SU-DHL-6 (cell line): ENCODE data around the gene GAB4.
"Not testable (repeated sequence)": the region's sequence is repeated elsewhere in the genome, so short reads cannot be mapped to it uniquely, and the experiment has no call there.

Experiments
- H2AFZ ChIP-seq: fragments of 200-600 bp; sonication (generic); 2 replicates; pipeline ENCODE4 v1.6.1; 2014; ENCODE audit warnings: low read depth, mild to moderate bottlenecking, moderate library complexity, mixed read lengths, antibody characterized with exemption, low read length; ENCODE audit not compliant: severe bottlenecking
- H3F3A ChIP-seq: fragments of 200-600 bp; shearing (Covaris generic); 2 replicates; pipeline ENCODE4 v1.6.0; 2016; ENCODE audit warnings: antibody characterized with exemption, mild to moderate bottlenecking; ENCODE audit not compliant: insufficient read depth
- H3K27ac ChIP-seq: fragments of 200-600 bp; sonication (generic); 2 replicates; pipeline ENCODE4 v1.5.1; 2016; ENCODE audit warnings: low read depth, mild to moderate bottlenecking, low read length, moderate library complexity, mixed read lengths
- H3K27me3 ChIP-seq: fragments of 200-600 bp; sonication (generic), shearing (Covaris generic); 2 replicates; pipeline ENCODE4 v1.6.0; 2014; ENCODE audit warnings: mild to moderate bottlenecking, low read length
- H3K36me3 ChIP-seq: fragments of 200-600 bp; sonication (generic); 2 replicates; pipeline ENCODE4 v1.6.1; 2014; ENCODE audit warnings: mild to moderate bottlenecking, low read length, mixed read lengths
- H3K4me2 ChIP-seq: fragments of 300-600, 200-600 bp; shearing (Covaris generic), sonication (generic); 2 replicates; pipeline ENCODE4 v1.6.0; 2014; ENCODE audit warnings: low read length, low read depth, mild to moderate bottlenecking; ENCODE audit not compliant: poor library complexity, severe bottlenecking
- H3K4me3 ChIP-seq: fragments of 200-600 bp; sonication (generic); 2 replicates; pipeline ENCODE4 v1.5.1; 2014; ENCODE audit warnings: antibody characterized with exemption, low read length, mild to moderate bottlenecking, mixed read lengths; ENCODE audit not compliant: insufficient read depth, poor library complexity, severe bottlenecking
- H3K79me2 ChIP-seq: fragments of 200-600 bp; sonication (generic); 2 replicates; pipeline ENCODE4 v1.6.1; 2014; ENCODE audit warnings: mild to moderate bottlenecking, low read length, moderate library complexity; ENCODE audit not compliant: insufficient read depth
- H3K9ac ChIP-seq: fragments of 200-600 bp; sonication (generic); 2 replicates; pipeline ENCODE4 v1.7.0; 2014; ENCODE audit warnings: mild to moderate bottlenecking, low read length
- H3K9me2 ChIP-seq: fragments of 200-600 bp; sonication (generic); replicated peaks from 2 replicates; pipeline ENCODE4 v1.6.1; 2014; ENCODE audit warnings: low read length; ENCODE audit not compliant: insufficient read depth
- H3K9me3 ChIP-seq: fragments of 200-600 bp; sonication (generic); 2 replicates; pipeline ENCODE4 v1.6.1; 2014; ENCODE audit warnings: low read length, mixed read lengths; ENCODE audit not compliant: insufficient read depth
- H4K20me1 ChIP-seq: fragments of 200-600 bp; sonication (generic); 2 replicates; pipeline ENCODE4 v1.6.1; 2014; ENCODE audit warnings: low read depth, mild to moderate bottlenecking, antibody characterized with exemption, low read length, moderate library complexity, mixed read lengths
- EZH2phosphoT487 ChIP-seq: fragments of 200-600 bp; sonication (generic), shearing (Covaris generic); conservative IDR thresholded peaks from 2 replicates; pipeline ENCODE4 v1.6.1; 2018; ENCODE audit warnings: mild to moderate bottlenecking, antibody characterized with exemption, low read length, moderate library complexity, mixed read lengths
- TF ChIP-seq, protein P1 (sequence below): fragments of 200-600 bp; sonication (generic); IDR thresholded peaks from one replicate; pipeline ENCODE4 v1.5.1; 2017; ENCODE audit warnings: antibody characterized with exemption, mild to moderate bottlenecking, low read length, moderate library complexity; ENCODE audit not compliant: insufficient read depth, poor library complexity, severe bottlenecking

GAB4 gene

DNA sequence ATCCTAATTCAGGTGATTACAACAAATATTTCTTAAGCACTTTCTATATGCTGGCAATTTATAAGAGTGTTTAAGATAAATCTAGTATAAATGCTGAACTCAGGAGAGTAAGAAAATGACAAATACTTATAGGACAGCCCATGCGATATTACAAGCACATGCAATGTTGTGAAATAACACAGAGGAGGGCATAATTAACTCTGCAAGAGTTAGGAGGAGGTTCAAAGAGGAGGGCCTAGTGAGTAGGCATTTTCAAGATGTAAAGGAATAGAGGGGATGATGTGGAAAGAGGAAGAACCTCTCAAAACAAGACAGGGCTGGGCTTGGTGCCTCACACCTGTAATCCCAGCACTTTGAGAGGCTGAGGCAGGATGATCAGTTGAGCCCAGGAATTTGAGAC lies 39.6 kb upstream of the GAB4 start:
- Histone ChIP-seq H3K4me2 (no peak overlapping the region), H4K20me1 (no peaks in the 10 kb centered on the region), H2AFZ (no peak overlapping the region), H3K9me3 (no peaks in the 10 kb centered on the region), H3K79me2 (no peaks in the 10 kb centered on the region), H3K9ac (no peak overlapping the region), H3K27ac (no peak overlapping the region), H3K36me3 (no peaks in the 10 kb centered on the region), H3K9me2 (no peaks in the 10 kb centered on the region), H3F3A (no peaks in the 10 kb centered on the region), H3K27me3 (no peaks in the 10 kb centered on the region), H3K4me3 (no peak overlapping the region)
- TF ChIP-seq, protein P1, sequence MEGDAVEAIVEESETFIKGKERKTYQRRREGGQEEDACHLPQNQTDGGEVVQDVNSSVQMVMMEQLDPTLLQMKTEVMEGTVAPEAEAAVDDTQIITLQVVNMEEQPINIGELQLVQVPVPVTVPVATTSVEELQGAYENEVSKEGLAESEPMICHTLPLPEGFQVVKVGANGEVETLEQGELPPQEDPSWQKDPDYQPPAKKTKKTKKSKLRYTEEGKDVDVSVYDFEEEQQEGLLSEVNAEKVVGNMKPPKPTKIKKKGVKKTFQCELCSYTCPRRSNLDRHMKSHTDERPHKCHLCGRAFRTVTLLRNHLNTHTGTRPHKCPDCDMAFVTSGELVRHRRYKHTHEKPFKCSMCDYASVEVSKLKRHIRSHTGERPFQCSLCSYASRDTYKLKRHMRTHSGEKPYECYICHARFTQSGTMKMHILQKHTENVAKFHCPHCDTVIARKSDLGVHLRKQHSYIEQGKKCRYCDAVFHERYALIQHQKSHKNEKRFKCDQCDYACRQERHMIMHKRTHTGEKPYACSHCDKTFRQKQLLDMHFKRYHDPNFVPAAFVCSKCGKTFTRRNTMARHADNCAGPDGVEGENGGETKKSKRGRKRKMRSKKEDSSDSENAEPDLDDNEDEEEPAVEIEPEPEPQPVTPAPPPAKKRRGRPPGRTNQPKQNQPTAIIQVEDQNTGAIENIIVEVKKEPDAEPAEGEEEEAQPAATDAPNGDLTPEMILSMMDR = no peak
- TF ChIP-seq EZH2phosphoT487 = no peak

DNA sequence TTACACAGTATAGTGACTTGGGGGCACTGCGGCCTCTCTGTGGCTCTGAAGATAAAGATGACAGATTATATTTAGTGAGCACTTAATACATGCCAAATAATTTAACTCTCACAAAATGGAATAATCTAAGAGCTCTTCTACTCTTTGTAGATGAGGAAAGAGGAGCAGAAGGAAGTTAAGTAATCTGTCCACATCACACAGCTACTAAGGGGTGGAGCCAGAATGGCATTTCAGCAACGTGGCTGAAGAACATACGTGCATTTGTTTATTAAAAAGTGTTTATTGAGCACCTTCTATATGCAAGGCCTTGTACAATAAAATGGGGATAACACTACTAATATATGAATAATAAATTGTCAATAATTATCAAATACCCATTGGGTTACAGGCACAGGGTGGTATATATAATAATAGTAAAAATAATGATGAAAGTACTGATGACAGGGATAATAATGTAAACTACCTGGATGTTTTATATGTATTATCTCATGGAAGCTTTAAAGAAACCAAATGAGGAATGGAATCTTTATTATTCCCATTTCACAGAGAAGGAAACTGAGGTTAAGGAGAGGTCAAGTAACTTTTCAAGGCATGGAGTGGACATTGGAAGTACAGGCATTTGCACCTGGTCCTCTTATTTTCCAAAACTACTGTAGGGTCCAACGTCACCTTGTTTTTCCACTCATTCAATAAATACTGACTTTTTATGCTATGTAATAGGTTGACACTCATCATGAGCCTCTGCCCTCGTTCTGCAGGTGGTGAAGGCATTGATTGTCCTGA lies 38.7 kb upstream of the GAB4 start:
- no peak for TF ChIP-seq EZH2phosphoT487
- TF ChIP-seq, protein P1 = no peak
- no peaks in the 10 kb centered on the region for H3K9me2 ChIP-seq

DNA sequence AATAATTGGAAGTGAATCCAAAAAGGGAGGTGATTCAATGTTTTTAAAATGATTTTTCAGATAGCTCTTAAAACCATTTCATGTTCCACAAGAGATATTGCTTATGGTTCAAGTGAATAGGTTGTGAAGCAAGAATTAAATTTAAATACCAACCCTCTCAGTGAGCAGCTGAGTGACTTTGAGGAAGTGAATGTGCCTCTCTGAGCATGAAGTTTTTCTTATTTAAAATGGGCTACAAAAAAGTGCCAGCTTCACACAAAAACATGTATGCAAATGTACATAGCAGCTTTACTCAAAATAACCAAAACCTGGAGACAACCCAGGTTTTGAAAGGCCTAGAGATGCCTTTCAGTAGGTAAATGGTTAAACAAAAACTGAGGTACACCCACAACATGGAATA lies 35.5 kb upstream of the GAB4 start:
- H3K4me3 ChIP-seq = no peak overlapping the region
- H3K9me3 ChIP-seq = no peaks in the 10 kb centered on the region
- H3K36me3 ChIP-seq = no peaks in the 10 kb centered on the region
- no peaks in the 10 kb centered on the region for H3F3A ChIP-seq
- no peak overlapping the region for H3K27ac ChIP-seq
- H3K4me2 ChIP-seq = peak overlapping the region; percentile 20
- no peak for TF ChIP-seq EZH2phosphoT487
- TF ChIP-seq, protein P1 = no peak
- H4K20me1 ChIP-seq = no peaks in the 10 kb centered on the region
- H3K27me3 ChIP-seq = no peaks in the 10 kb centered on the region
- no peak overlapping the region for H2AFZ ChIP-seq
- H3K79me2 ChIP-seq = no peaks in the 10 kb centered on the region
- H3K9me2 ChIP-seq = no peaks in the 10 kb centered on the region
- H3K9ac ChIP-seq = no peak overlapping the region

More for the DNA sequence above, 38.7 kb upstream of the GAB4 start:
- H3K9me3 ChIP-seq = no peaks in the 10 kb centered on the region
- H3K79me2 ChIP-seq = no peaks in the 10 kb centered on the region
- H3K9ac ChIP-seq = no peak overlapping the region
- no peak overlapping the region for H2AFZ ChIP-seq
- H3K4me2 ChIP-seq = no peak overlapping the region
- H4K20me1 ChIP-seq = no peaks in the 10 kb centered on the region
- no peaks in the 10 kb centered on the region for H3F3A ChIP-seq
- H3K36me3 ChIP-seq = no peaks in the 10 kb centered on the region
- no peak overlapping the region for H3K27ac ChIP-seq
- no peak overlapping the region for H3K4me3 ChIP-seq
- H3K27me3 ChIP-seq = no peaks in the 10 kb centered on the region

DNA sequence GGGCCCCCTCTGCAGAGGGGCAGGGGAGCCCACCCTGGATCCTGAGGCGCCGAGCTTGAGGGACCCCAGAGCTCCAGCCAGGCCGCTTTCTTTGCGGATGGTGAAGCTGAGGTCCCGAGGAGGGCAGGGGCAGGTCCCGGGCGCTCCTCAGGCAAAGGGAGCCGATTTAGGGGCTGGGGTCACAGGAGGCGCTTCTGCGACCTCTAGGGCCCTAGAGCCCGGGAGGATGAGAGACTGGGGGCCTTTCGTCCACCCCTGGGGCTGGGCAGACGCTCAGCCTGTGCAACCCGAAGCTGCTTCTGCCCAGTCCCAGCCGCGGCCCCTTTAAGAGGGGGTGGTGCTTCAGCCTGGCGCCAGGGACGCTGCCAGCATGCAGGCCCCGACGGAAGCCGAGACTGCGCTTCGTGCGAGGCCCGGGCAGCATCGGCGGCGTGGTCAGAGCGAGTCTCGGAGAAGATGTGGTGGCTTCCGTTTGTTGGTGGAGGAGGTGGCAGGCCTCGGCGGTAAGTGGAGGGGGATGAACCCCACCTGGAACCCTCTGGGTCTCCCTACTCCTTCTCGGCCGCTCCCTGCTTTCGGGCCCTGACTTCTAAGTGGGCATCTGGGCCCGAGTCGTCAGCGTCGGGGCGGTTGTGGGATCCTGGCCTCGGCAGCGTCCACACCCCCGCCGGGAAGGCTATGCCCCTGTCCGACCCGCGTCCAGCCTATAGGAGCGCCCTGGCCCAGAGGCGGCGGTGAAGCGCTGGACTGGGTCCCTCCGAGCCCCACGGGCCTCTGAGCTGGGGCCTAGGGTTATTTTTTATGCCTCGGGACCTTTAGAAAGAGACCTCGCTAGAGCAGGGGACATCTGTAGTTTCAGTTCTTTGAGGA lies 29.1 kb upstream of the GAB4 start:
- not testable (repeated sequence) for H3K4me2 ChIP-seq, H3K27me3 ChIP-seq, H3K9ac ChIP-seq, H3K4me3 ChIP-seq, H3K36me3 ChIP-seq, H3F3A ChIP-seq, H3K79me2 ChIP-seq, H3K9me2 ChIP-seq, H4K20me1 ChIP-seq, H3K27ac ChIP-seq, H3K9me3 ChIP-seq, H2AFZ ChIP-seq

DNA sequence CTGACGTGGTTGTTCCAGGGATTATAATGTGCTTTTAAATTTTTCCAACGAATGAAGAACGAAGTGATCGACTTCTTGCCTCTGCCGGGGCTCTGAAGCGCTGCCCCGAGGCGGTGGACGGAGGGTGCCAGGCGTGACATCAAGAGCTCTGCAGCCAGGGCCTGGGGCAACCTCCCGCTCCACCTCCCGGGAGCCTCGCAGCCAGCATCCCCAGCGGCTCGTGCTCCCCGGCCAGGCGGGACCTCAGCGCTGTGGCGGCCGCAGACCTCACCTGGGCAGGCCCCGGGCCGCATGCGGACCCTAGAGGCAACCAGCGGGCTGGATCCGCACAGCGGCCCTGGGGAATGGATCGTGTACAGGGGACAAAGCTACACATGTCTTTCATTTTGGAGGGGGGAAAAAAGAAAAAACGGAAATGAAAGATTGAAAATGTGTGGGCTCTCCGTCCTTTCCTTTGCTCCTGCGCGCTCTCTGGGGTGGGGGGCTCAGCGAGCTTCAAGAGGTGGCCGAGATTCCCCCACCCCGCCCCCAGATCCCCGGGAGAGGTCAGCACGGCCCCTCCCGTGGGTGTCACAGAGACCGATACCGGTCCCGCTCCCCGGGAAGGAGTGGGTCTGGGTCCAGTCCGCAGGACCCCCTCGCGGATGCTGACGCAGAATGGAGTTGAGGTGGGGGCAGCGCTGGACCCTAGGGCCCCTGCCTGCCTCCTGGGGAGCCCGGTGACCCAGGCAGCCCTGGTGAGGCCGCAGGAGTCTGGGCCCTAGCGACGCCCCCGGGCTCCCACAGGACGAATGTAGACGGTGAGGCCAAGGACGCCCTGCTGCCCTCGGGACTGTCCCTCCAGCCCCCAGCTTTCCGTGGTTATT lies 28.2 kb upstream of the GAB4 start:
- H3K4me3 ChIP-seq = not testable (repeated sequence)

More for the DNA sequence above, 28.2 kb upstream of the GAB4 start:
- not testable (repeated sequence) for H3K9me2 ChIP-seq, H3K4me2 ChIP-seq, H3K27ac ChIP-seq, H3K9ac ChIP-seq, H3K27me3 ChIP-seq, H2AFZ ChIP-seq, H3K36me3 ChIP-seq, H4K20me1 ChIP-seq, H3K79me2 ChIP-seq, H3F3A ChIP-seq, H3K9me3 ChIP-seq
